Type B pancreatic cell (in vitro differentiated cells): ENCODE measurements around the gene PIP4K2A. TPM values are rescaled to one million over a fixed set of nuclear protein-coding genes. Genes with fewer than 3 reads are reported as not detected.
A peak's percentile ranks its signal among the peaks of the same experiment; 100 is the strongest.

Experiments used
- DNase-seq: peaks from one replicate; pipeline ENCODE4 v3.0.0; 2021; ENCODE audit warnings: mixed read lengths; ENCODE audit not compliant: unreplicated experiment; ENCODE audit errors: extremely low spot score
- H3K27ac Mint-ChIP-seq: 2 replicates; pipeline ENCODE4 v1.8.0; 2021; ENCODE audit warnings: mild to moderate bottlenecking, mixed read lengths
- H3K27me3 Mint-ChIP-seq: 2 replicates; pipeline ENCODE4 v1.8.0; 2021; ENCODE audit warnings: mixed read lengths
- H3K36me3 Mint-ChIP-seq: 2 replicates; pipeline ENCODE4 v1.8.0; 2021; ENCODE audit warnings: mixed read lengths
- H3K4me1 Mint-ChIP-seq: one replicate; pipeline ENCODE4 v1.8.0; 2021; ENCODE audit warnings: mixed read lengths; ENCODE audit not compliant: unreplicated experiment
- H3K4me3 Mint-ChIP-seq: 2 replicates; pipeline ENCODE4 v1.8.0; 2021; ENCODE audit warnings: mild to moderate bottlenecking, mixed read lengths
- H3K9me3 Mint-ChIP-seq: 2 replicates; pipeline ENCODE4 v1.8.0; 2021; ENCODE audit warnings: mixed read lengths
- CTCF ChIP-seq: fragments of 200-600 bp; sonication (generic); conservative IDR thresholded peaks from 2 replicates; pipeline ENCODE4 v1.5.0; 2021; ENCODE audit warnings: antibody characterized with exemption, mild to moderate bottlenecking
- total RNA-seq: library from RNA; stranded (reverse); gene quantifications from 2 replicates; pipeline ENCODE4 v1.2.1, GENCODE V29; 2021; ENCODE audit warnings: low replicate concordance

The PIP4K2A gene
- total RNA-seq, 1 donor from 2014 or later, result 15.7 TPM

- Mint-ChIP-seq H3K36me3 (peaks cover 4% of the 10 kb centered on the region), H3K9me3 (peaks cover 5% of the 10 kb centered on the region), H3K4me3 (peak overlapping the region; percentile 7), H3K27ac (peak overlapping the region; percentile 85), H3K27me3 (no peaks in the 10 kb centered on the region), H3K4me1 (peaks cover 18% of the 10 kb centered on the region)
- DNase-seq, result no peak
- TF ChIP-seq CTCF, result no peak
Observed at GRCh38 chr10:22631646-22632278, 82.6 kb downstream of the PIP4K2A start.

GRCh38 chr10:22631185-22631584 lies 83.2 kb downstream of the PIP4K2A start:
- Mint-ChIP-seq H3K36me3 (peaks cover 4% of the 10 kb centered on the region), H3K27me3 (no peaks in the 10 kb centered on the region), H3K27ac (peak overlapping the region; percentile 74), H3K9me3 (peaks cover 5% of the 10 kb centered on the region), H3K4me3 (no peak overlapping the region), H3K4me1 (peaks cover 20% of the 10 kb centered on the region)
- TF ChIP-seq CTCF, result no peak
- no peak for DNase-seq

- Mint-ChIP-seq H3K4me3 (peak overlapping the region; percentile 16), H3K27ac (peak overlapping the region; percentile 74), H3K9me3 (peaks cover 5% of the 10 kb centered on the region), H3K36me3 (peaks cover 4% of the 10 kb centered on the region), H3K27me3 (no peaks in the 10 kb centered on the region), H3K4me1 (peaks cover 27% of the 10 kb centered on the region)
- no peak for TF ChIP-seq CTCF
- DNase-seq, result no peak
Observed at GRCh38 chr10:22630234-22631174, 83.9 kb downstream of the PIP4K2A start.

GRCh38 chr10:22629852-22630233 lies 84.5 kb downstream of the PIP4K2A start:
- peaks cover 5% of the 10 kb centered on the region for H3K9me3 Mint-ChIP-seq
- H3K4me3 Mint-ChIP-seq, result no peak overlapping the region
- no peak for DNase-seq
- TF ChIP-seq CTCF, result no peak
- H3K36me3 Mint-ChIP-seq, result peaks cover 4% of the 10 kb centered on the region
- H3K4me1 Mint-ChIP-seq, result peaks cover 31% of the 10 kb centered on the region
- no peak overlapping the region for H3K27ac Mint-ChIP-seq
- no peaks in the 10 kb centered on the region for H3K27me3 Mint-ChIP-seq

- no peak for DNase-seq
- TF ChIP-seq CTCF, result no peak
- Mint-ChIP-seq H3K9me3 (peaks cover 5% of the 10 kb centered on the region), H3K4me3 (no peak overlapping the region), H3K27ac (peak overlapping the region; percentile 29), H3K4me1 (peaks cover 39% of the 10 kb centered on the region), H3K36me3 (peaks cover 4% of the 10 kb centered on the region), H3K27me3 (no peaks in the 10 kb centered on the region)
Observed at GRCh38 chr10:22629126-22629525, 85.3 kb downstream of the PIP4K2A start.
